ENCODE measurements around the gene NR2E3.

Gene NR2E3

GRCh38 chr15:71782422-71783165, 27.8 kb upstream of the NR2E3 start:
- H3K27ac ChIP-seq (replicated peaks; ENCODE audit: low read length) = no peak overlapping the region

GRCh38 chr15:71784719-71785118, 25.6 kb upstream of the NR2E3 start:
- no peaks in the 10 kb centered on the region for H3K79me1 ChIP-seq (ENCODE audit: low read depth, low read length)
- no peak for DNase-seq (ENCODE audit: low spot score)
- H3K23ac ChIP-seq (ENCODE audit: low read depth, low read length, poor library complexity) = no peak overlapping the region
- no peak overlapping the region for H3K4me3 ChIP-seq (ENCODE audit: low read length in 2 of 2)
- no peak overlapping the region for H4K8ac ChIP-seq (ENCODE audit: low read depth, low read length)
- H3K4me1 ChIP-seq (ENCODE audit: control insufficient read depth in 2 of 2, insufficient read depth in 1 of 2, low read depth in 1 of 2, low read length in 2 of 2) = no peaks in the 10 kb centered on the region
- no peak overlapping the region for H3K27ac ChIP-seq (replicated peaks; ENCODE audit: low read length)
- H2BK120ac ChIP-seq (ENCODE audit: low read depth, low read length) = peak overlapping the region; percentile 20
- peak overlapping the region; percentile 68 for H2BK15ac ChIP-seq (ENCODE audit: low read length)
- no peak overlapping the region for H2BK12ac ChIP-seq (ENCODE audit: low read length)
- no peak overlapping the region for H3K4me2 ChIP-seq (ENCODE audit: insufficient read depth, low read length, poor library complexity, severe bottlenecking)
- H3K27me3 ChIP-seq (ENCODE audit: control insufficient read depth in 3 of 3, insufficient read depth in 3 of 3, low read depth in 1 of 3, low read length in 3 of 3) = peaks cover 0 to 6% (median 0%) of the 10 kb centered on the region in 3 experiments
- H2AFZ ChIP-seq (ENCODE audit: low read length) = no peak overlapping the region
- H2BK5ac ChIP-seq (ENCODE audit: low read length) = no peak overlapping the region
- H3K4ac ChIP-seq (ENCODE audit: low read length) = no peak overlapping the region
- no peaks in the 10 kb centered on the region for H3K9me3 ChIP-seq (replicated peaks in 1 of 2; ENCODE audit: control insufficient read depth in 2 of 2, insufficient read depth in 1 of 2, low read depth in 1 of 2, low read length in 2 of 2)
- no peak overlapping the region for H3K14ac ChIP-seq (ENCODE audit: low read length)
- H4K91ac ChIP-seq (ENCODE audit: low read depth, low read length, poor library complexity) = no peak overlapping the region
- no peak overlapping the region for H2AK5ac ChIP-seq (ENCODE audit: low read depth, low read length)
- H3K9ac ChIP-seq (ENCODE audit: low read depth, low read length, poor library complexity) = no peak overlapping the region
- WGBS, 2 donors (ENCODE audit: extremely low coverage in 2 of 2, insufficient read length in 2 of 2, insufficient replicate concordance in 1 of 2) = no CpG with 5 or more reads among the region's 6 CpGs
- H3K18ac ChIP-seq (ENCODE audit: low read length) = no peak overlapping the region
- H3K36me3 ChIP-seq (replicated peaks in 1 of 2; ENCODE audit: control insufficient read depth in 2 of 2, insufficient read depth in 2 of 2, low read length in 2 of 2) = peaks cover 0 to 1% of the 10 kb centered on the region in 2 donors

More at GRCh38 chr15:71782422-71783165, 27.8 kb upstream of the NR2E3 start:
- WGBS, 2 donors (ENCODE audit: extremely low coverage in 2 of 2, insufficient read length in 2 of 2, insufficient replicate concordance in 1 of 2) = no CpG with 5 or more reads among the region's 10 CpGs
- Histone ChIP-seq H4K91ac (ENCODE audit: low read depth, low read length, poor library complexity) (no peak overlapping the region), H3K14ac (ENCODE audit: low read length) (no peak overlapping the region), H3K79me1 (ENCODE audit: low read depth, low read length) (no peaks in the 10 kb centered on the region), H2AFZ (ENCODE audit: low read length) (no peak overlapping the region), H3K9ac (ENCODE audit: low read depth, low read length, poor library complexity) (no peak overlapping the region), H2BK120ac (ENCODE audit: low read depth, low read length) (no peak overlapping the region), H3K36me3 (replicated peaks in 1 of 2; ENCODE audit: control insufficient read depth in 2 of 2, insufficient read depth in 2 of 2, low read length in 2 of 2) (no peaks in the 10 kb centered on the region), H3K4me2 (ENCODE audit: insufficient read depth, low read length, poor library complexity, severe bottlenecking) (no peak overlapping the region), H4K8ac (ENCODE audit: low read depth, low read length) (no peak overlapping the region), H2BK5ac (ENCODE audit: low read length) (no peak overlapping the region), H3K18ac (ENCODE audit: low read length) (peak overlapping the region; percentile 38), H2BK12ac (ENCODE audit: low read length) (no peak overlapping the region), H3K9me3 (replicated peaks in 1 of 2; ENCODE audit: control insufficient read depth in 2 of 2, insufficient read depth in 1 of 2, low read depth in 1 of 2, low read length in 2 of 2) (no peaks in the 10 kb centered on the region), H3K4me1 (ENCODE audit: control insufficient read depth in 2 of 2, insufficient read depth in 1 of 2, low read depth in 1 of 2, low read length in 2 of 2) (peaks cover 0 to 5% of the 10 kb centered on the region in 2 donors), H3K23ac (ENCODE audit: low read depth, low read length, poor library complexity) (peak overlapping the region; percentile 58), H3K4ac (ENCODE audit: low read length) (no peak overlapping the region), H2BK15ac (ENCODE audit: low read length) (no peak overlapping the region), H2AK5ac (ENCODE audit: low read depth, low read length) (no peak overlapping the region), H3K4me3 (ENCODE audit: low read length in 2 of 2) (no peak overlapping the region), H3K27me3 (ENCODE audit: control insufficient read depth in 3 of 3, insufficient read depth in 3 of 3, low read depth in 1 of 3, low read length in 3 of 3) (peaks cover 0 to 6% (median 0%) of the 10 kb centered on the region in 3 experiments)
- no peak for DNase-seq (ENCODE audit: low spot score)

- Histone ChIP-seq H3K27me3 (ENCODE audit: control insufficient read depth in 3 of 3, insufficient read depth in 3 of 3, low read depth in 1 of 3, low read length in 3 of 3) (peaks cover 0 to 6% (median 0%) of the 10 kb centered on the region in 3 experiments), H3K14ac (ENCODE audit: low read length) (no peak overlapping the region), H3K18ac (ENCODE audit: low read length) (no peak overlapping the region), H2AFZ (ENCODE audit: low read length) (no peak overlapping the region), H2BK15ac (ENCODE audit: low read length) (no peak overlapping the region), H2BK5ac (ENCODE audit: low read length) (no peak overlapping the region), H3K36me3 (replicated peaks in 1 of 2; ENCODE audit: control insufficient read depth in 2 of 2, insufficient read depth in 2 of 2, low read length in 2 of 2) (peaks cover 0 to 1% of the 10 kb centered on the region in 2 donors), H3K9ac (ENCODE audit: low read depth, low read length, poor library complexity) (no peak overlapping the region), H2BK12ac (ENCODE audit: low read length) (no peak overlapping the region), H3K4me2 (ENCODE audit: insufficient read depth, low read length, poor library complexity, severe bottlenecking) (no peak overlapping the region), H3K4me3 (ENCODE audit: low read length in 2 of 2) (no peak overlapping the region), H3K4ac (ENCODE audit: low read length) (no peak overlapping the region), H4K91ac (ENCODE audit: low read depth, low read length, poor library complexity) (no peak overlapping the region), H3K4me1 (ENCODE audit: control insufficient read depth in 2 of 2, insufficient read depth in 1 of 2, low read depth in 1 of 2, low read length in 2 of 2) (no peaks in the 10 kb centered on the region), H2AK5ac (ENCODE audit: low read depth, low read length) (no peak overlapping the region), H3K79me1 (ENCODE audit: low read depth, low read length) (no peaks in the 10 kb centered on the region), H3K9me3 (replicated peaks in 1 of 2; ENCODE audit: control insufficient read depth in 2 of 2, insufficient read depth in 1 of 2, low read depth in 1 of 2, low read length in 2 of 2) (no peaks in the 10 kb centered on the region), H2BK120ac (ENCODE audit: low read depth, low read length) (no peak overlapping the region), H3K23ac (ENCODE audit: low read depth, low read length, poor library complexity) (no peak overlapping the region), H3K27ac (replicated peaks; ENCODE audit: low read length) (no peak overlapping the region), H4K8ac (ENCODE audit: low read depth, low read length) (no peak overlapping the region)
- WGBS, 2 donors (ENCODE audit: extremely low coverage in 2 of 2, insufficient read length in 2 of 2, insufficient replicate concordance in 1 of 2) = no CpG with 5 or more reads among the region's 2 CpGs
- no peak for DNase-seq (ENCODE audit: low spot score)
Measured at GRCh38 chr15:71785996-71786395, 24.4 kb upstream of the NR2E3 start.

- no peak overlapping the region for H3K18ac ChIP-seq (ENCODE audit: low read length)
- no peak for DNase-seq (ENCODE audit: low spot score)
Measured at GRCh38 chr15:71786673-71787072, 23.7 kb upstream of the NR2E3 start.

More at GRCh38 chr15:71786673-71787072, 23.7 kb upstream of the NR2E3 start:
- 100% methylated on average over 3 of the region's 7 CpGs; no CpG with 5 or more reads in 1 of the 2 donors for WGBS, 2 donors (ENCODE audit: extremely low coverage in 2 of 2, insufficient read length in 2 of 2, insufficient replicate concordance in 1 of 2)
- Histone ChIP-seq H3K9ac (ENCODE audit: low read depth, low read length, poor library complexity) (no peak overlapping the region), H2BK12ac (ENCODE audit: low read length) (no peak overlapping the region), H2AFZ (ENCODE audit: low read length) (no peak overlapping the region), H2AK5ac (ENCODE audit: low read depth, low read length) (no peak overlapping the region), H2BK120ac (ENCODE audit: low read depth, low read length) (no peak overlapping the region), H3K4ac (ENCODE audit: low read length) (no peak overlapping the region), H2BK15ac (ENCODE audit: low read length) (no peak overlapping the region), H3K14ac (ENCODE audit: low read length) (no peak overlapping the region), H3K27ac (replicated peaks; ENCODE audit: low read length) (no peak overlapping the region), H3K4me1 (ENCODE audit: control insufficient read depth in 2 of 2, insufficient read depth in 1 of 2, low read depth in 1 of 2, low read length in 2 of 2) (no peaks in the 10 kb centered on the region), H3K79me1 (ENCODE audit: low read depth, low read length) (no peaks in the 10 kb centered on the region), H3K27me3 (ENCODE audit: control insufficient read depth in 3 of 3, insufficient read depth in 3 of 3, low read depth in 1 of 3, low read length in 3 of 3) (peaks cover 0 to 5% (median 0%) of the 10 kb centered on the region in 3 experiments), H3K9me3 (replicated peaks in 1 of 2; ENCODE audit: control insufficient read depth in 2 of 2, insufficient read depth in 1 of 2, low read depth in 1 of 2, low read length in 2 of 2) (no peaks in the 10 kb centered on the region), H3K4me2 (ENCODE audit: insufficient read depth, low read length, poor library complexity, severe bottlenecking) (no peak overlapping the region), H3K23ac (ENCODE audit: low read depth, low read length, poor library complexity) (no peak overlapping the region), H2BK5ac (ENCODE audit: low read length) (no peak overlapping the region), H4K8ac (ENCODE audit: low read depth, low read length) (no peak overlapping the region), H3K4me3 (ENCODE audit: low read length in 2 of 2) (no peak overlapping the region), H4K91ac (ENCODE audit: low read depth, low read length, poor library complexity) (no peak overlapping the region), H3K36me3 (replicated peaks in 1 of 2; ENCODE audit: control insufficient read depth in 2 of 2, insufficient read depth in 2 of 2, low read length in 2 of 2) (peaks cover 0 to 1% of the 10 kb centered on the region in 2 donors)
